ENCODE measurements around the gene ARAP3. TPM values are rescaled to one million over a fixed set of nuclear protein-coding genes. Genes with fewer than 3 reads are reported as not detected.
A peak's percentile ranks its signal among the peaks of the same experiment; 100 is the strongest.

The ARAP3 gene
- total RNA-seq, 2 experiments from 2014 or later = 8.5 to 8.8 TPM

GRCh38 chr5:141608557-141608956, 73.5 kb downstream of the ARAP3 start:
- H3K36me3 Mint-ChIP-seq (ENCODE audit: low read depth) = peaks cover 63% of the 10 kb centered on the region
- H3K4me3 Mint-ChIP-seq = peak overlapping the region; percentile 45
- H3K4me1 Mint-ChIP-seq (ENCODE audit: low read depth) = peaks cover 86% of the 10 kb centered on the region
- H3K9me3 Mint-ChIP-seq (ENCODE audit: insufficient read depth) = no peaks in the 10 kb centered on the region
- no peak for DNase-seq
- H3K27me3 Mint-ChIP-seq (ENCODE audit: low read depth) = no peaks in the 10 kb centered on the region
- peak overlapping the region; percentile 97 for H3K27ac Mint-ChIP-seq
- ATAC-seq = no peak
- CTCF ChIA-PET = interaction anchor here (1.3 to 6.0 kb wide), 7 partner anchors 10 to 83 kb away, joined by 3 to 108 read pairs (median 30); partner anchors contain the start of genes DIAPH1, HDAC3 and RELL2
- POLR2A ChIA-PET = interaction anchor here (0.6 to 3.5 kb wide), 3 partner anchors 9 to 288 kb away, joined by 3 to 28 read pairs (median 3); partner anchors contain the start of genes DIAPH1 and TAF7

DNA sequence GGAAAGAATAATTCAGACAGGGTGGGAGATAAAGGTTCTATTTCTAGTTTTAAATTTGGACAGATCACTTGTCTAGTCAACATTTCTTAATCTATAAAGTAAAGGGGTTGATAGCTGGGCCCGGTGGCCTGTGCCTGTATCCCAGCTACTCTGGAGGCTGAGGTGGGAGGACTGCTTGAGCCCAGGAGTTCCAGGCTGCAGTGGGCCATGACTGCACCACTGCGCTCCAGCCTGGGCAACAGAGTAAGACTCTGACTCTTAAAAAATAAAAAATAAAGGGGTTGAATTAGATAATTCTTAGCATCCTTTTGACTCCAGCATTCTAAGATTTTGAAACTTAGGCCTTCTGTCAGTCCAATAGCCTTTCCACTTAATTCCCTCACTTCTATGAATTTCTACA, 74.0 kb downstream of the ARAP3 start:
- peak overlapping the region; percentile 45 for H3K4me3 Mint-ChIP-seq
- no peaks in the 10 kb centered on the region for H3K9me3 Mint-ChIP-seq (ENCODE audit: insufficient read depth)
- POLR2A ChIA-PET = interaction anchor here (3.5 kb wide), 1 partner anchor 10 kb away, joined by 28 read pairs; the partner anchor contains the start of gene DIAPH1

GRCh38 chr5:141605523-141606277, 76.3 kb downstream of the ARAP3 start:
- Mint-ChIP-seq H3K27ac (peak overlapping the region; percentile 97), H3K36me3 (ENCODE audit: low read depth) (peaks cover 57% of the 10 kb centered on the region), H3K9me3 (ENCODE audit: insufficient read depth) (no peaks in the 10 kb centered on the region), H3K4me1 (ENCODE audit: low read depth) (peaks cover 88% of the 10 kb centered on the region), H3K27me3 (ENCODE audit: low read depth) (no peaks in the 10 kb centered on the region), H3K4me3 (peak overlapping the region; percentile 77)
- DNase-seq (peak; percentile 90), ATAC-seq (peak; percentile 91)
- CTCF ChIA-PET = interaction anchor here (0.6 to 6.0 kb wide), 9 partner anchors 8 to 45 kb away, joined by 3 to 108 read pairs (median 11); partner anchors contain the start of genes DIAPH1, FCHSD1, HDAC3 and RELL2
- POLR2A ChIA-PET = interaction anchor here (0.6 to 4.3 kb wide), 9 partner anchors 9 to 941 kb away, joined by 3 to 30 read pairs (median 4); partner anchors contain the start of genes DIAPH1, HDAC3, RELL2 and WDR55

More for the DNA sequence above, 74.0 kb downstream of the ARAP3 start:
- ATAC-seq (no peak), DNase-seq (no peak)
- Mint-ChIP-seq H3K27me3 (ENCODE audit: low read depth) (no peaks in the 10 kb centered on the region), H3K4me1 (ENCODE audit: low read depth) (peaks cover 85% of the 10 kb centered on the region), H3K36me3 (ENCODE audit: low read depth) (peaks cover 59% of the 10 kb centered on the region), H3K27ac (peak overlapping the region; percentile 97)
- CTCF ChIA-PET = interaction anchor here (1.3 to 6.0 kb wide), 8 partner anchors 10 to 84 kb away, joined by 3 to 108 read pairs (median 18); partner anchors contain the start of genes DIAPH1, HDAC3 and RELL2

- Mint-ChIP-seq H3K36me3 (ENCODE audit: low read depth) (peaks cover 58% of the 10 kb centered on the region), H3K4me1 (ENCODE audit: low read depth) (peaks cover 92% of the 10 kb centered on the region), H3K27ac (peak overlapping the region; percentile 97), H3K4me3 (peak overlapping the region; percentile 77), H3K9me3 (ENCODE audit: insufficient read depth) (no peaks in the 10 kb centered on the region), H3K27me3 (ENCODE audit: low read depth) (no peaks in the 10 kb centered on the region)
- ChIA-PET POLR2A (interaction anchor here (0.6 to 4.3 kb wide), 5 partner anchors 13 to 79 kb away, joined by 3 to 30 read pairs (median 3); partner anchors contain the start of gene DIAPH1), CTCF (interaction anchor here (0.8 to 9.4 kb wide), 8 partner anchors 11 to 88 kb away, joined by 3 to 188 read pairs (median 8); partner anchors contain the start of genes DIAPH1, HDAC3 and RELL2)
- ATAC-seq (peak; percentile 37), DNase-seq (no peak)
Measured at GRCh38 chr5:141603923-141604717, 77.9 kb downstream of the ARAP3 start.

Other genes starting within 250 kb of the ARAP3 start
- not detected for gene PCDHGC3, start 206.3 kb downstream of the ARAP3 start, total RNA-seq
- gene PCDHGC4, start 197.2 kb downstream of the ARAP3 start, total RNA-seq = not detected
- not detected for gene PCDHGC5, start 193.1 kb downstream of the ARAP3 start, total RNA-seq
- gene DIAPH1, start 63.2 kb downstream of the ARAP3 start, total RNA-seq = 100 to 1,000 TPM; 281 to 286 TPM
- gene HDAC3, start 45.4 kb downstream of the ARAP3 start, total RNA-seq = 10 to 100 TPM; 88.1 to 91.8 TPM
- gene RELL2, start 45.2 kb downstream of the ARAP3 start, total RNA-seq = 10 to 100 TPM; 36.9 to 37.1 TPM
- gene FCHSD1, start 30.8 kb downstream of the ARAP3 start, total RNA-seq = 10 to 100 TPM; 46.9 to 47.8 TPM
- not detected for gene PCDH1, start 196.2 kb upstream of the ARAP3 start, total RNA-seq
- 10 to 100 TPM; 65.7 to 65.8 TPM for gene DELE1, start 241.6 kb upstream of the ARAP3 start, total RNA-seq

Measured in activated CD8-positive, alpha-beta T cell treated with anti-CD3 and anti-CD28 coated beads, Interleukin-2, amount 10 ng/mL, durations not matched to agents 7 days and 5 days (primary cell).